GM12878 (cell line): Measurements from ENCODE around the gene CREB3L4. TPM values are rescaled to one million over a fixed set of nuclear protein-coding genes. Genes with fewer than 3 reads are reported as not detected.

Experiments
- ATF3 ChIP-seq: IDR thresholded peaks from 2 replicates; pipeline ENCODE4 v1.6.1; 2011; ENCODE audit warnings: low read depth, mild to moderate bottlenecking, low read length, moderate library complexity, borderline replicate concordance; ENCODE audit errors: extremely low read depth
- BCL11A ChIP-seq: IDR thresholded peaks from 2 replicates; pipeline ENCODE4 v1.6.1; 2011; ENCODE audit warnings: low read depth, low read length
- CTCF ChIP-seq, 3 experiments: IDR thresholded peaks in 2 of 3; conservative IDR thresholded peaks in 1 of 3; 2 replicates each; pipeline ENCODE4 v1.5.1; 2011; ENCODE audit warnings: low read depth in 3 of 3, low read length in 3 of 3, mild to moderate bottlenecking in 3 of 3, control low read depth in 2 of 3, moderate library complexity in 2 of 3, inconsistent platforms in 1 of 3, mixed read lengths in 1 of 3; ENCODE audit not compliant: control insufficient read depth in 2 of 3, insufficient read depth in 1 of 3; ENCODE audit errors: extremely low read depth in 1 of 3
- EGR1 ChIP-seq, 2 experiments: IDR thresholded peaks; 1 replicate in 1 of 2; 2 replicates in 1 of 2; pipeline ENCODE4 v1.6.1; 2011 to 2012; ENCODE audit warnings: low read depth in 2 of 2, low read length in 2 of 2, borderline replicate concordance in 1 of 2, mild to moderate bottlenecking in 1 of 2, moderate library complexity in 1 of 2
- ELK1 ChIP-seq: IDR thresholded peaks from 2 replicates; pipeline ENCODE4 v1.6.1; 2012; ENCODE audit warnings: low read depth, low read length, improper control_type of control experiment
- GATAD2B ChIP-seq: fragments of 450-650 bp; conservative IDR thresholded peaks from 2 replicates; pipeline ENCODE4 v1.6.1; 2017; ENCODE audit warnings: low read depth, mild to moderate bottlenecking, moderate library complexity
- MYB ChIP-seq: fragments of 150-350 bp; IDR thresholded peaks from 2 replicates; pipeline ENCODE4 v1.6.1; 2014; ENCODE audit warnings: mild to moderate bottlenecking, low read depth, low read length, borderline replicate concordance
- RELB ChIP-seq: fragments of 450-650 bp; IDR thresholded peaks from 2 replicates; pipeline ENCODE4 v1.6.1; 2017; ENCODE audit warnings: low read depth, mild to moderate bottlenecking, moderate library complexity
- REST ChIP-seq: IDR thresholded peaks from 2 replicates; pipeline ENCODE4 v1.6.1; 2012; ENCODE audit warnings: mild to moderate bottlenecking, low read depth, low read length
- SIX5 ChIP-seq: IDR thresholded peaks from 2 replicates; pipeline ENCODE4 v1.6.1; 2011; ENCODE audit warnings: mild to moderate bottlenecking, low read depth, low read length, moderate library complexity; ENCODE audit not compliant: severe bottlenecking
- TCF12 ChIP-seq: IDR thresholded peaks from 2 replicates; pipeline ENCODE4 v1.6.1; 2011; ENCODE audit warnings: low read depth, mild to moderate bottlenecking, low read length
- ZBTB40 ChIP-seq: fragments of 450-650 bp; IDR thresholded peaks from 2 replicates; pipeline ENCODE4 v1.6.1; 2016; ENCODE audit warnings: mild to moderate bottlenecking, moderate library complexity, borderline replicate concordance
- ZZZ3 ChIP-seq: IDR thresholded peaks from 2 replicates; pipeline ENCODE4 v1.6.1; 2011; ENCODE audit warnings: low read depth; ENCODE audit not compliant: control insufficient read depth, insufficient read length
- polyA plus RNA-seq, 11 experiments: library from polyadenylated mRNA; depleted of rRNA in 4 of 11; unstranded in 6 of 11; stranded (reverse) in 5 of 11; fragments of >200 nt; fragmentation: Nextera tagmentation in 4 of 11; fragmentation: Illumina TruSeq in 1 of 11; extraction: Ambion mirVana in 4 of 11; extraction: Trizol in 1 of 11; gene quantifications; 1 replicate in 1 of 11; 2 replicates in 10 of 11; pipeline versions ENCODE4 v1.2.1 to v1.2.3, GENCODE V29; 2011 to 2016; ENCODE audit warnings: inconsistent platforms in 2 of 11, missing spikeins in 2 of 11, low read depth in 1 of 11
- total RNA-seq, 4 experiments: library from RNA; depleted of rRNA in 3 of 4; stranded (reverse); fragments of >200 nt in 3 of 4; fragmentation: Illumina TruSeq in 1 of 4; extraction: Trizol in 1 of 4; gene quantifications; 2 replicates each; pipeline versions ENCODE4 v1.2.1 to v1.2.3, GENCODE V29; 2013 to 2021

The CREB3L4 gene
- total and polyA plus RNA-seq, 10 of the 15 experiments (the other 5 are each of a cell fraction or from before 2014, with no cell fraction given) = 9.7 to 14.0 (median 12.1) TPM

GRCh38 chr1:153967107-153967999, at the start of gene CREB3L4 (continued):
- TF ChIP-seq CTCF (IDR thresholded peaks at IDR 0.05 in 2 of 3, conservative IDR thresholded peaks at IDR 0.05 in 1 of 3; ENCODE audit: control insufficient read depth in 2 of 3, extremely low read depth in 1 of 3, insufficient read depth in 1 of 3, low read depth in 3 of 3, low read length in 3 of 3) = peak; percentile 25 to 63 (median 55); a peak in 5 of 6 replicates
- TF ChIP-seq TCF12 = peak; percentile 73
- no peak for TF ChIP-seq SIX5
- peak; percentile 92; the same call in 1 of the 2 replicates for TF ChIP-seq GATAD2B
- no peak for TF ChIP-seq BCL11A
- peak; percentile 89 for TF ChIP-seq RELB
- no peak for TF ChIP-seq REST
- TF ChIP-seq ATF3 = peak; percentile 43; the same call in 1 of the 2 replicates
- peak in 1 of 2 experiments; percentile 48; a peak in 1 of 3 replicates for TF ChIP-seq EGR1 (IDR thresholded peaks at IDR 0.05; ENCODE audit: borderline replicate concordance in 1 of 2, low read depth in 2 of 2, low read length in 2 of 2)
- TF ChIP-seq ZBTB40 = peak; percentile 73
- no peak for TF ChIP-seq MYB
- TF ChIP-seq ELK1 = 0 out of 2 replicates have a peak, but pooled peaks have one; percentile 52
- no peak for TF ChIP-seq ZZZ3
